Esophagus squamous epithelium (tissue), 4 donors: ENCODE results near the gene KANK3.

Experiments
- POLR2A ChIP-seq, 4 donors: fragments of 450-650 bp; IDR thresholded peaks; one replicate each; pipeline ENCODE4 v1.6.1; 2017; ENCODE audit warnings: antibody characterized with exemption in 4 of 4, mild to moderate bottlenecking in 4 of 4, moderate library complexity in 3 of 4
- TF ChIP-seq, protein P1 (sequence below), 6 experiments: fragments of 450-650 bp in 4 of 6; fragments of 200-600 bp in 2 of 6; sonication (generic) in 2 of 6; IDR thresholded peaks; one replicate each; pipeline ENCODE4 v1.5.1; 2016 to 2019; ENCODE audit warnings: antibody characterized with exemption in 6 of 6, mild to moderate bottlenecking in 4 of 6, moderate library complexity in 4 of 6

GRCh38 chr19:8373867-8374813 is 31.1 kb upstream of the KANK3 start:
- TF ChIP-seq, protein P1, sequence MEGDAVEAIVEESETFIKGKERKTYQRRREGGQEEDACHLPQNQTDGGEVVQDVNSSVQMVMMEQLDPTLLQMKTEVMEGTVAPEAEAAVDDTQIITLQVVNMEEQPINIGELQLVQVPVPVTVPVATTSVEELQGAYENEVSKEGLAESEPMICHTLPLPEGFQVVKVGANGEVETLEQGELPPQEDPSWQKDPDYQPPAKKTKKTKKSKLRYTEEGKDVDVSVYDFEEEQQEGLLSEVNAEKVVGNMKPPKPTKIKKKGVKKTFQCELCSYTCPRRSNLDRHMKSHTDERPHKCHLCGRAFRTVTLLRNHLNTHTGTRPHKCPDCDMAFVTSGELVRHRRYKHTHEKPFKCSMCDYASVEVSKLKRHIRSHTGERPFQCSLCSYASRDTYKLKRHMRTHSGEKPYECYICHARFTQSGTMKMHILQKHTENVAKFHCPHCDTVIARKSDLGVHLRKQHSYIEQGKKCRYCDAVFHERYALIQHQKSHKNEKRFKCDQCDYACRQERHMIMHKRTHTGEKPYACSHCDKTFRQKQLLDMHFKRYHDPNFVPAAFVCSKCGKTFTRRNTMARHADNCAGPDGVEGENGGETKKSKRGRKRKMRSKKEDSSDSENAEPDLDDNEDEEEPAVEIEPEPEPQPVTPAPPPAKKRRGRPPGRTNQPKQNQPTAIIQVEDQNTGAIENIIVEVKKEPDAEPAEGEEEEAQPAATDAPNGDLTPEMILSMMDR (IDR thresholded peaks at IDR 0.05), result peak in 1 of 6 experiments; percentile 24
- TF ChIP-seq POLR2A (IDR thresholded peaks at IDR 0.05), result no peak
